Colonic mucosa (tissue), 4 donors: Measurements from ENCODE around the gene PDE6B. TPM values are rescaled to one million over a fixed set of nuclear protein-coding genes. Genes with fewer than 3 reads are reported as not detected.

Experiments
- DNase-seq: peaks from one replicate; pipeline ENCODE4 v3.0.0-alpha.2; 2020
- H3K27ac ChIP-seq: fragments of 200-600 bp; one replicate; pipeline ENCODE4 v1.8.0; 2021
- H3K27me3 ChIP-seq: fragments of 200-600 bp; one replicate; pipeline ENCODE4 v1.8.0; 2021
- H3K36me3 ChIP-seq: fragments of 200-600 bp; one replicate; pipeline ENCODE4 v1.8.0; 2021
- H3K4me1 ChIP-seq: fragments of 200-600 bp; one replicate; pipeline ENCODE4 v1.8.0; 2021; ENCODE audit warnings: mild to moderate bottlenecking
- H3K4me3 ChIP-seq: fragments of 200-600 bp; one replicate; pipeline ENCODE4 v1.8.0; 2021
- H3K9ac ChIP-seq, 2 donors: one replicate each; pipeline ENCODE4 v1.7.0; 2013; ENCODE audit warnings: control low read depth in 2 of 2, low read depth in 2 of 2, low read length in 2 of 2
- H3K9me3 ChIP-seq: fragments of 200-600 bp; one replicate; pipeline ENCODE4 v1.8.0; 2021
- CTCF ChIP-seq: fragments of 200-600 bp; IDR thresholded peaks from one replicate; pipeline ENCODE4 v1.8.0; 2022; ENCODE audit warnings: antibody characterized with exemption, mild to moderate bottlenecking
- intact Hi-C: fragments of 100-400 bp; cut with DNase I; formaldehyde crosslinking; loops from one replicate; pipeline ENCODE4 v1.14.1; 2022
- total RNA-seq, 2 donors: library from RNA; stranded (reverse); fragmentation: NEBNext Ultra II Directional in 1 of 2; extraction: Animal tissue kit (Norgen Biotek cat#: 25700) in 1 of 2; gene quantifications; one replicate each; pipeline ENCODE4 v1.2.1, GENCODE V29; 2021
- donor health status: healthy.
- donor health status: DM: no; HTN: no; CAD: no.
- donor health status: DM: no; HTN: no; CAD: no.

The PDE6B gene
- total RNA-seq, 2 donors from 2014 or later: 1.2 to 2.3 TPM

GRCh38 chr4:656436-657337, 31.3 kb downstream of the PDE6B start:
- TF ChIP-seq CTCF: no peak
- no peaks in the 10 kb centered on the region for H3K9me3 ChIP-seq
- H3K4me3 ChIP-seq: no peak overlapping the region
- H3K27ac ChIP-seq: no peak overlapping the region
- intact Hi-C loops: no loop called here
- no peak for DNase-seq
- no peaks in the 10 kb centered on the region for H3K36me3 ChIP-seq
- peaks cover 1% of the 10 kb centered on the region for H3K27me3 ChIP-seq
- no peaks in the 10 kb centered on the region for H3K4me1 ChIP-seq
- no peak overlapping the region for H3K9ac ChIP-seq

GRCh38 chr4:657338-657833, 32.0 kb downstream of the PDE6B start:
- Histone ChIP-seq H3K36me3 (no peaks in the 10 kb centered on the region), H3K4me3 (no peak overlapping the region), H3K9ac (no peak overlapping the region), H3K9me3 (no peaks in the 10 kb centered on the region), H3K27ac (no peak overlapping the region), H3K4me1 (no peaks in the 10 kb centered on the region), H3K27me3 (no peaks in the 10 kb centered on the region)
- intact Hi-C loops: no loop called here
- no peak for DNase-seq
- TF ChIP-seq CTCF: no peak

- no peak for TF ChIP-seq CTCF
- no peaks in the 10 kb centered on the region for H3K36me3 ChIP-seq
- no peak for DNase-seq
Measured at GRCh38 chr4:657834-658667, 32.7 kb downstream of the PDE6B start.

GRCh38 chr4:658681-659667, 33.6 kb downstream of the PDE6B start:
- no peak for DNase-seq
- intact Hi-C loops: no loop called here
- Histone ChIP-seq H3K27me3 (no peaks in the 10 kb centered on the region), H3K9ac (no peak overlapping the region), H3K4me3 (no peak overlapping the region), H3K27ac (no peak overlapping the region), H3K4me1 (no peaks in the 10 kb centered on the region), H3K9me3 (no peaks in the 10 kb centered on the region), H3K36me3 (no peaks in the 10 kb centered on the region)
- TF ChIP-seq CTCF: no peak

More at GRCh38 chr4:657834-658667, 32.7 kb downstream of the PDE6B start:
- H3K27ac ChIP-seq: no peak overlapping the region
- no peaks in the 10 kb centered on the region for H3K9me3 ChIP-seq
- no peaks in the 10 kb centered on the region for H3K27me3 ChIP-seq
- intact Hi-C loops: no loop called here
- H3K9ac ChIP-seq: no peak overlapping the region
- H3K4me3 ChIP-seq: no peak overlapping the region
- H3K4me1 ChIP-seq: no peaks in the 10 kb centered on the region

- H3K36me3 ChIP-seq: no peaks in the 10 kb centered on the region
- H3K9ac ChIP-seq: no peak overlapping the region
- no peak overlapping the region for H3K4me3 ChIP-seq
- H3K9me3 ChIP-seq: no peaks in the 10 kb centered on the region
- no peak overlapping the region for H3K27ac ChIP-seq
- DNase-seq: no peak
- no peak for TF ChIP-seq CTCF
- intact Hi-C loops: no loop called here
- H3K4me1 ChIP-seq: no peaks in the 10 kb centered on the region
- no peaks in the 10 kb centered on the region for H3K27me3 ChIP-seq
Measured at GRCh38 chr4:659851-660250, 34.5 kb downstream of the PDE6B start.
